Activated naive CD4-positive, alpha-beta T cell (primary cell): Measurements from ENCODE around the gene SH3RF1.

ENCODE experiments used
- DNase-seq, 4 experiments: peaks; one replicate each; lab custom pipeline; 2025; lab: John Stamatoyannopoulos, UW

Gene SH3RF1

GRCh38 chr4:169251291-169252235 lies 19.2 kb downstream of the SH3RF1 start:
- no peak for DNase-seq

GRCh38 chr4:169250796-169251195 lies 20.0 kb downstream of the SH3RF1 start:
- no peak for DNase-seq

GRCh38 chr4:169249999-169250398 lies 20.8 kb downstream of the SH3RF1 start:
- DNase-seq = no peak

- no peak for DNase-seq
Observed at GRCh38 chr4:169249214-169249973, 21.4 kb downstream of the SH3RF1 start.

GRCh38 chr4:169248645-169249044 lies 22.1 kb downstream of the SH3RF1 start:
- no peak for DNase-seq

GRCh38 chr4:169246957-169247396 lies 23.8 kb downstream of the SH3RF1 start:
- DNase-seq = no peak

GRCh38 chr4:169246279-169246678 lies 24.5 kb downstream of the SH3RF1 start:
- DNase-seq = no peak

- no peak for DNase-seq
Observed at GRCh38 chr4:169245061-169245460, 25.7 kb downstream of the SH3RF1 start.

GRCh38 chr4:169243825-169244609 lies 26.7 kb downstream of the SH3RF1 start:
- DNase-seq = no peak

GRCh38 chr4:169241464-169241863 lies 29.3 kb downstream of the SH3RF1 start:
- DNase-seq = no peak

GRCh38 chr4:169239221-169239905 lies 31.4 kb downstream of the SH3RF1 start:
- no peak for DNase-seq

- DNase-seq = no peak
Observed at GRCh38 chr4:169238445-169238844, 32.3 kb downstream of the SH3RF1 start.

- DNase-seq = no peak
Observed at GRCh38 chr4:169236873-169237626, 33.7 kb downstream of the SH3RF1 start.

GRCh38 chr4:169236078-169236477 lies 34.7 kb downstream of the SH3RF1 start:
- DNase-seq = no peak

- DNase-seq = no peak
Observed at GRCh38 chr4:169234137-169234855, 36.5 kb downstream of the SH3RF1 start.

GRCh38 chr4:169233691-169234090 lies 37.1 kb downstream of the SH3RF1 start:
- no peak for DNase-seq

GRCh38 chr4:169231647-169232262 lies 39.0 kb downstream of the SH3RF1 start:
- DNase-seq = no peak

- DNase-seq = no peak
Observed at GRCh38 chr4:169229571-169230028, 41.2 kb downstream of the SH3RF1 start.

GRCh38 chr4:169228076-169228475 lies 42.7 kb downstream of the SH3RF1 start:
- DNase-seq = no peak

GRCh38 chr4:169226565-169226964 lies 44.2 kb downstream of the SH3RF1 start:
- no peak for DNase-seq
